GM12892 (cell line): ENCODE data around the gene NEDD4L.

ENCODE experiments used
- DNase-seq: peaks from one replicate; pipeline ENCODE4 v3.0.0; 2011; ENCODE audit not compliant: insufficient read length
- FAIRE-seq: peaks from 2 replicates; lab custom pipeline; 2011; peaks lifted over from hg19 to GRCh38; lab: Jason Lieb, UNC
- POLR2A ChIP-seq: IDR thresholded peaks from 2 replicates; pipeline ENCODE4 v1.6.1; 2011; ENCODE audit warnings: low read depth, low read length, control low read depth
- POLR2AphosphoS5 ChIP-seq: IDR thresholded peaks from 2 replicates; pipeline ENCODE4 v1.6.1; 2011; ENCODE audit warnings: low read depth, low read length, control low read depth
- TAF1 ChIP-seq: IDR thresholded peaks from 2 replicates; pipeline ENCODE4 v1.6.1; 2011; ENCODE audit warnings: low read depth, mild to moderate bottlenecking, control low read depth, low read length, borderline replicate concordance

NEDD4L gene

DNA sequence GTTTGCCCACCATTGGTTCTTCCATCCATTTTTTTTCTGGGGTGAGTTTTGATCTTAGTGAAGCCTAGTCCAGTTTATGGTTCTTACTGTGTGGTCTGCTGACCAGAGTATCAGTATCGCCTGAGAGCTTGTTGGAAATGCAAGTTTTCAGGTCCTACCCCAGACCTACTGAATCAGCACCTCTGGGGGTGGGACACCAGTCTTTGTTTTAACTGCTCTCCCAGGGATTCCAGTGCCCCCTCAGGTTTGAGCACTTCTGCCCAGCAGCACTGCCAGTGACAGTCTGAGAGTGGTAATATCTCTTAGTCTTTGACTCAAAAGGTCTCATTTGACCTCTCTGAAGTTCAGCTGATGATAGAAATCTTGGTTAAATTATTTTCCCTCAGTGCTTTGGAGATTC is 315.6 kb downstream of the NEDD4L start:
- FAIRE-seq = no peak
- DNase-seq = no peak
- TF ChIP-seq TAF1 (no peak), POLR2A (no peak), POLR2AphosphoS5 (no peak)

GRCh38 chr18:58360324-58360723 is 316.3 kb downstream of the NEDD4L start:
- FAIRE-seq (no peak), DNase-seq (no peak)
- TF ChIP-seq TAF1 (no peak), POLR2A (no peak), POLR2AphosphoS5 (no peak)

- TF ChIP-seq POLR2A (no peak), POLR2AphosphoS5 (no peak), TAF1 (no peak)
- FAIRE-seq = peak; percentile 71
- no peak for DNase-seq
Measured at GRCh38 chr18:58361212-58361611, 317.2 kb downstream of the NEDD4L start.

- no peak for TF ChIP-seq POLR2A
- TF ChIP-seq POLR2AphosphoS5 = no peak
- DNase-seq (no peak), FAIRE-seq (no peak)
Measured at GRCh38 chr18:58362027-58362575, 318.1 kb downstream of the NEDD4L start.

- TF ChIP-seq TAF1 = no peak
- DNase-seq = no peak
- no peak for FAIRE-seq
Measured at GRCh38 chr18:58362829-58363271, 318.8 kb downstream of the NEDD4L start.

GRCh38 chr18:58363767-58364540 is 319.9 kb downstream of the NEDD4L start:
- no peak for TF ChIP-seq POLR2A
- no peak for TF ChIP-seq TAF1
- TF ChIP-seq POLR2AphosphoS5 = no peak
- DNase-seq (no peak), FAIRE-seq (no peak)

GRCh38 chr18:58364876-58365528 is 321.0 kb downstream of the NEDD4L start:
- DNase-seq (no peak), FAIRE-seq (no peak)
- TF ChIP-seq POLR2AphosphoS5 = no peak
- no peak for TF ChIP-seq POLR2A
- TF ChIP-seq TAF1 = no peak

DNA sequence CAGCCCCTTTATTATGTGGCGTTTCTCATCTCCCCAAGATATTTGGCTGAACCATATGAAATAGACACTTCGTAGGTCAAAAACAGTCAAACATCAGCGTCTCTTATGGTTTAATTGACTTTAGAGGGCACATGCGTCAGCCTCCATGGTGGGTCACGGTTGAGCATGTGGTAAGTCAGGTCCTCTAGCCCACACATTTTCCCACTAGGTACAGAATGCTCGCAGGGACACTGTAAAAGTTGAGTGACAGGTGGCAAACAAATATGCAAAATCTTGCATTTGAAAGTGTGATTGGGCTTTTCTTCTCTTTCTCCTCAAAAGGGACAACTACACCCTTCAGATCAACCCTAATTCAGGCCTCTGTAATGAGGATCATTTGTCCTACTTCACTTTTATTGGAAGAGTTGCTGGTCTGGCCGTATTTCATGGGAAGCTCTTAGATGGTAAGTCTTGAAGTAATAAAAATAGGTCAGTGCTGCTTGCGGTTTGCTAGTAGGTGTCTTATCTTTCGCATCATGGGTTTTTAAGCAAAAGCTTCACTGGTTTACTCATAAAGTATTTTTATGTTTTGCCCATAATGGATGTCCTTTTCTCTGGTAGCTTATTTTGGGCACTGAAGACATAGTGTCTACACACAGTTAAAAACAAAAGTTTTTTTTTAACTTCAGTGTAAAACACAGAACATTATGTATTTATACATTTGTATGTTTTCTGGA is 323.6 kb downstream of the NEDD4L start:
- DNase-seq (no peak), FAIRE-seq (peak; percentile 87)
- TF ChIP-seq POLR2AphosphoS5 = no peak

DNA sequence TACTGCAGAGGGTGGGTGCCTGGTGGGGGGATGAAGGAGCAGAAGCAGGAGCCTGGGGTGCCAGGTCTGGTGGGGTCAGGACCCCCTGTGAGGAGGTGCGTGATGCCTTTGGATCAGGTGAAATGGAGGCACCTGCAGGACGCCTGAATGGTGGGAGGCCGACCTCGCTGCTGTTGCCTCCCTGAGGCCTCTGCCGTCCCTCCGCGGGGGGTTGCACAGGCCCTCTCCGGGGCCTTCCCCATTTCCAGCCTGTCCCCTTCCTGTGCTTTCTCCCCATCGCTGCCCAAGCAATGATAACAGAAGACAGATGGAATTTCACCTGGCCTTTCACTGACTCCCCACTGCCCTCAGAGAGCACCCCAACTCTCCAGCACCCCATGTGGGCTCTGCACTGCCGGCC is 325.6 kb downstream of the NEDD4L start:
- FAIRE-seq = no peak
- no peak for DNase-seq
- TF ChIP-seq POLR2AphosphoS5 (no peak), POLR2A (no peak), TAF1 (no peak)

DNA sequence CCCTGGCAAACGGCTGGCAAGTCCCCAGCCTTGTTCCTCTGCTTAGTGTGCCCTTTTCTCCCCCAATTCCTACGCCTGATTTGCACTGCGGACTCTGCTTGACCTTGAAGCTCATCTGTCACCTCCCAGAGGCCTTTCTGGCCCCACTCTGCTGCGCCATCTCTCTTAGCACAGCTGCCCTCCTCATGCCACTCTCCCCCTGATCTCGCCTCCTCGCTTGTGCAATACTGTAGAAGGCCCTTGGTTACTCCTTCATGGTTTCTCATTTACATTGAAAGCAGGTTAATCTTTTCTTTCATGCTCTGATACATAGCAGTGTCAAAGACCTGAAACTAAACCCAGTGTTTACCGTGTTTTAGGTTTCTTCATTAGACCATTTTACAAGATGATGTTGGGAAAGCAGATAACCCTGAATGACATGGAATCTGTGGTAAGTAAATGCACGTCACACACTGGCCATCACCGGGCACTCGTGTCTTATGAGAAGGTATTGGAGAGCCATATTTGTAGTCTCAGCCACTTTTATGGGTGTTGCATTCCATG is 326.1 kb downstream of the NEDD4L start:
- DNase-seq = no peak
- TF ChIP-seq POLR2A (no peak), POLR2AphosphoS5 (no peak), TAF1 (no peak)
- no peak for FAIRE-seq

DNA sequence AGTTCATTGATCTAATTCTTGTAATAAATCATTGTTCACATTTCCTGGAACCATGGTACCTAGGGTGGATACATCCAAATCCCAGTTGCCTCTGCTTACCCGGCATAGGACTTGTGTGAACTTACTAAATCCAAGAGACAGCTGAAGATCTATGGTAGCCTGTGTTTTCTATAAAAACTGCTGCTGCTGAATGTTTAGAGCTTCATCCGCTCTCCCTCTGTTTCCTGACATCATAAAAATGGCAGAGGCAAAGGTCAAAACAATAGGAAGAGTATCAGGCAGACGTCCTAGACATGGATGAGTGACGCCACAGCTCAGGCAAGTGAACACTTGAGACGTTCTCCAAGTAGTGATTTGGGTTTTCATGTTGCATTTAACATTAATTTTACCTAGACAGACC is 326.6 kb downstream of the NEDD4L start:
- TF ChIP-seq POLR2AphosphoS5 (no peak), TAF1 (no peak), POLR2A (no peak)
- FAIRE-seq (no peak), DNase-seq (no peak)

GRCh38 chr18:58373481-58373880 is 329.5 kb downstream of the NEDD4L start:
- TF ChIP-seq POLR2AphosphoS5 = no peak
- no peak for TF ChIP-seq POLR2A
- no peak for TF ChIP-seq TAF1
- DNase-seq = no peak
- peak; percentile 27 for FAIRE-seq

DNA sequence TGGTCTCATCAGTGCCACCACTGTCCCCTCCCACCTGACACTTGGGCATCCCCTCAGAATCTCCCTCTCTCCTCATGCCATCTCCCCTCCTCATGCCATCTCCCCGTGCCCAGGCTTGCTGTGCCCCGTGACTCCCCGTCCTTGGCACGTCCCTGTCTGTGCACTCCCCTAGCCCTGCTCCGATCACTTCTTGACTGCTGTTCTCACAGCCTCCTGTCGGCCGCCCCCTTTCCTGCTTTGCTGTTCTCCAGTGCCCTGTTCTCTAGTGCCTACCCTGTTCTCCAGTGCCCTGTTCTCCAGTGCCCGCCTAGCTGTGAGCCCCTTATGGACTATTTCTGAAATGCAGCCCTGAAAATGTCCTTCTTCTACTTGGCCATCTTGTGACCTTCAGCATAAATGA is 331.0 kb downstream of the NEDD4L start:
- TF ChIP-seq POLR2AphosphoS5 (no peak), TAF1 (no peak), POLR2A (no peak)
- FAIRE-seq (no peak), DNase-seq (no peak)
